Measurements from ENCODE around the gene CACNB2. TPM values are rescaled to one million over a fixed set of nuclear protein-coding genes. Genes with fewer than 3 reads are reported as not detected.

CACNB2 gene
- polyA plus RNA-seq, 2 of the 4 experiments (the other 2 are of a cell fraction), result not detected

DNA sequence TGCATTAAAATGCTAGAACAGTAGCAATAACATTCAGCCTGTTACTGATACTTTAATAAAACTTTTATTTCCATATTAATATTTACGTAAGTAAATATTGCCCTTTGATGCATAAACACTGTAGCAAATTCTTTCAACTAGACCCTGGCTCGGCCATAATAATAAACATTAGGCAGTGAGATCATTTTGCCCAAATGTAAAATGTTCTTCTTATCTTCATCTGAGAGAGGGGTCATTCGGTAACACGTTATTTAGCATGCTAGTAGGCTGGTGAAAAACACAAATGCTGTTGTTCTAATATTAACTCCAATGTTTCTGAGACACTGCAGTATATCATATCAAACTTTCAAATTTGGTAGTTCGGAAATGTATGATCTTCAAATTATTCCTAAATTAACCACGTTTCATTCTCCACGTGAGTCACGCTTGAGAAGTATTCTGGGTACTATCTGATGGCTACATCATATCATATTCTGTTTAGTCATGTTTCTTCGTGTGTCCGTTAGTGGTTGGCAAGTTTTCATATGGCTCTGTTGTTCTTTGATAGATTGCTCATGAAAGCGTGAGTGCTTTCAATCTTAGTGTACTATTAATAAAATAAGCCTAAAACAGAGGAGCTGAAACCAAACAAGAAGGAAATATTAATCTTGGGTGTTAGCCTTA, 365.4 kb downstream of the CACNB2 start:
- TF ChIP-seq, protein P1, sequence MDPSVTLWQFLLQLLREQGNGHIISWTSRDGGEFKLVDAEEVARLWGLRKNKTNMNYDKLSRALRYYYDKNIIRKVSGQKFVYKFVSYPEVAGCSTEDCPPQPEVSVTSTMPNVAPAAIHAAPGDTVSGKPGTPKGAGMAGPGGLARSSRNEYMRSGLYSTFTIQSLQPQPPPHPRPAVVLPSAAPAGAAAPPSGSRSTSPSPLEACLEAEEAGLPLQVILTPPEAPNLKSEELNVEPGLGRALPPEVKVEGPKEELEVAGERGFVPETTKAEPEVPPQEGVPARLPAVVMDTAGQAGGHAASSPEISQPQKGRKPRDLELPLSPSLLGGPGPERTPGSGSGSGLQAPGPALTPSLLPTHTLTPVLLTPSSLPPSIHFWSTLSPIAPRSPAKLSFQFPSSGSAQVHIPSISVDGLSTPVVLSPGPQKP (IDR thresholded peaks at IDR 0.05; ENCODE audit: low read depth, low read length), result no peak
- TF ChIP-seq ZNF302 (CRISPR knock-in tag; IDR thresholded peaks at IDR 0.05) (no peak), FOXS1 (CRISPR knock-in tag; IDR thresholded peaks at IDR 0.05) (no peak), NFE2L2 (conservative IDR thresholded peaks at IDR 0.05; ENCODE audit: low read length) (no peak), HEYL (CRISPR knock-in tag; IDR thresholded peaks at IDR 0.05) (no peak), RFX5 (IDR thresholded peaks at IDR 0.05) (no peak), EHF (CRISPR knock-in tag; IDR thresholded peaks at IDR 0.05) (no peak), MAFK (IDR thresholded peaks at IDR 0.05; ENCODE audit: partially characterized antibody) (no peak), MYC (IDR thresholded peaks at IDR 0.05; ENCODE audit: borderline replicate concordance, low read length) (no peak), FOSL2 (IDR thresholded peaks at IDR 0.05) (no peak), FOSL2 (CRISPR knock-in tag; IDR thresholded peaks at IDR 0.05) (no peak), FOSB (CRISPR knock-in tag; IDR thresholded peaks at IDR 0.05) (no peak), PHF8 (IDR thresholded peaks at IDR 0.05; ENCODE audit: borderline replicate concordance, low read depth) (no peak), MAZ (IDR thresholded peaks at IDR 0.05; ENCODE audit: borderline replicate concordance, low read depth, low read length) (no peak), CHD4 (IDR thresholded peaks at IDR 0.05; ENCODE audit: borderline replicate concordance) (no peak), ZC3H11A (IDR thresholded peaks at IDR 0.05) (no peak), NPAS2 (CRISPR knock-in tag; IDR thresholded peaks at IDR 0.05; ENCODE audit: borderline replicate concordance) (no peak), HOXB13 (CRISPR knock-in tag; IDR thresholded peaks at IDR 0.05; ENCODE audit: low read depth) (no peak), POLR2AphosphoS2 (conservative IDR thresholded peaks at IDR 0.05; ENCODE audit: low read length) (no peak)
- FAIRE-seq, result no peak
- ChIA-PET CTCF (no interaction called here), POLR2A (no interaction called here)
- no peak for ATAC-seq
- H3K4me2 ChIP-seq, result no peak overlapping the region
- 0 out of 3 replicates have a peak, but pooled peaks cover 4% of the 10 kb centered on the region for H3K4me1 ChIP-seq
- no peaks in the 10 kb centered on the region for H3K9me3 ChIP-seq
- DNase-seq (ENCODE audit: low read depth in 1 of 2, low spot score in 1 of 2), result no peak
- H3K27ac ChIP-seq, result no peak overlapping the region
- no peak overlapping the region for H3K4me3 ChIP-seq
- 63% methylated on average over 11 of the region's 11 CpGs for WGBS (ENCODE audit: missing lambda C conversion rate)

DNA sequence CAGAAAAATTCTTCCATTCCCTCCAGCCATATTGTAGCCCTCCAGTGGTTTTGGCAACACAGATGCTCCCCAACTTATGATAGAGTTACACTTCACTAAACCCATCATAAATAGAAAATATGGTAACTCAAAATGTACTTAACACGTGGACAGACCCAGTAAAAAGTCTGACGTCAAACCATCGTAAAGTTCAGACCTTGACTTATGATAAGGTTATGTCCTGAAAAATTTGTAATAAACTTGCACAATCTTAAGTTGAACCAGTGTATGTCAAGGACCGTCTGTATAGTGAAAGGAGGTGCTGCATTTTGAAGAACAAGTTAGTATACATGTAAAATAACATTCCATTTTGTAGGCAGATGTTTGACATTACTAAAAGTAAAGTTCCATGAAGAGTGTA, 368.4 kb downstream of the CACNB2 start:
- ATAC-seq (no peak), FAIRE-seq (no peak), DNase-seq (ENCODE audit: low read depth in 1 of 2, low spot score in 1 of 2) (no peak)
- ChIA-PET POLR2A (no interaction called here), CTCF (no interaction called here)
- H3K4me3 ChIP-seq, result no peak overlapping the region
- no peaks in the 10 kb centered on the region for H3K4me1 ChIP-seq
- WGBS (ENCODE audit: missing lambda C conversion rate), result 57% methylated on average over 4 of the region's 4 CpGs
- no peaks in the 10 kb centered on the region for H3K9me3 ChIP-seq
- no peak overlapping the region for H3K4me2 ChIP-seq
- H3K27ac ChIP-seq, result no peak overlapping the region
- no peak for TF ChIP-seq HDAC2 (IDR thresholded peaks at IDR 0.05)

DNA sequence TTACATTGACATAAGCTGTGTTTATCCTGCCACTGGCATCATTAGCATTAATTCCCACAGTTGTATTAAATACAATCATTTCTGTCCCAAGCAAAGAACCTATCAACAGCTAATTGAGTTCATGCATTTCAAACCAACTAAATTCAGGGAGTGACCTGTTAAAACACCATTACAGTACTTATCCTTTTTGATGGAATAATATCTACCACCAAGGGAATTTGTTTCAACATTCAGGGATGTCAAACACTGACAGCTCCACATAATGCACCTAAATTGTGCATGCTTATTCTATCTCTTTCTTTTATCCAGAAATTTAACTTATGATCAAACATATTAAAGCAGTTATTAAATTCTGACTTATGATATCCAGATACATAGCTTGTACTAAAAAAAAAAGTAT, 374.3 kb downstream of the CACNB2 start:
- no peak for ATAC-seq
- TF ChIP-seq SREBF2 (IDR thresholded peaks at IDR 0.05), result no peak
- TF ChIP-seq JUNB (IDR thresholded peaks at IDR 0.05), result no peak
- no peak for TF ChIP-seq ESRRA (IDR thresholded peaks at IDR 0.05; ENCODE audit: borderline replicate concordance, low read length)
- TF ChIP-seq, protein P1 (IDR thresholded peaks at IDR 0.05; ENCODE audit: low read depth, low read length), result no peak
- no peak for TF ChIP-seq USF2 (IDR thresholded peaks at IDR 0.05)
- no peak for TF ChIP-seq CHD4 (IDR thresholded peaks at IDR 0.05; ENCODE audit: borderline replicate concordance)
- TF ChIP-seq HOXB5 (CRISPR knock-in tag; IDR thresholded peaks at IDR 0.05), result no peak

More for the DNA sequence above, 374.3 kb downstream of the CACNB2 start:
- H3K4me2 ChIP-seq, result no peak overlapping the region
- no peaks in the 10 kb centered on the region for H3K4me1 ChIP-seq
- H3K27ac ChIP-seq, result no peak overlapping the region
- H3K9me3 ChIP-seq, result no peaks in the 10 kb centered on the region
- POLR2A ChIA-PET, result no interaction called here
- DNase-seq (ENCODE audit: low read depth in 1 of 2, low spot score in 1 of 2), result no peak
- no peak for FAIRE-seq
- no peak overlapping the region for H3K4me3 ChIP-seq
- CTCF ChIA-PET, result interaction anchor here (1.1 kb wide), 1 partner anchor 28 kb away, joined by 3 read pairs; no protein-coding TSS in a partner anchor

Measured in A549 (cell line).